RWPE2 (cell line): Measurements from ENCODE around the gene YWHAG.
A peak's percentile ranks its signal among the peaks of the same experiment; 100 is the strongest.
"Not testable (repeated sequence)": the region's sequence is repeated elsewhere in the genome, so short reads cannot be mapped to it uniquely, and the experiment has no call there.

Experiments
- ATAC-seq: fragments of 200-7000 bp; cut with Tn5 transposase; 3 replicates; pipeline ENCODE4 v1.9.1; 2021; ENCODE audit warnings: low read depth
- DNase-seq: peaks from one replicate; pipeline ENCODE4 v3.0.0-alpha.2; 2020; ENCODE audit warnings: low spot score
- H3K27ac ChIP-seq: fragments of 450-650 bp; 2 replicates; pipeline ENCODE4 v1.5.1; 2017; ENCODE audit warnings: mild to moderate bottlenecking; ENCODE audit not compliant: poor library complexity, severe bottlenecking
- H3K27me3 ChIP-seq: fragments of 250-450 bp; sonication (Bioruptor Pico); 2 replicates; pipeline ENCODE4 v1.5.1; 2021; ENCODE audit warnings: mild to moderate bottlenecking, moderate library complexity; ENCODE audit not compliant: insufficient read depth, poor library complexity, severe bottlenecking
- H3K36me3 ChIP-seq: fragments of 250-450 bp; sonication (Bioruptor Pico); 2 replicates; pipeline ENCODE4 v1.5.1; 2020; ENCODE audit warnings: low read depth, mild to moderate bottlenecking, moderate library complexity
- H3K4me1 ChIP-seq: fragments of 250-450 bp; sonication (Bioruptor Pico); 2 replicates; pipeline ENCODE4 v1.5.1; 2021; ENCODE audit warnings: mild to moderate bottlenecking, moderate library complexity; ENCODE audit not compliant: insufficient read depth, poor library complexity, severe bottlenecking
- H3K4me3 ChIP-seq: fragments of 250-450 bp; sonication (Bioruptor Pico); 2 replicates; pipeline ENCODE4 v1.5.1; 2021; ENCODE audit warnings: mild to moderate bottlenecking, moderate library complexity; ENCODE audit not compliant: severe bottlenecking
- H3K9me3 ChIP-seq: fragments of 250-450 bp; sonication (Bioruptor Pico); 2 replicates; pipeline ENCODE4 v1.5.1; 2021; ENCODE audit warnings: mild to moderate bottlenecking, moderate library complexity; ENCODE audit not compliant: severe bottlenecking
- CTCF ChIP-seq: fragments of 450-650 bp; IDR thresholded peaks from one replicate; pipeline ENCODE4 v1.5.1; 2017; ENCODE audit warnings: mild to moderate bottlenecking, moderate library complexity; ENCODE audit not compliant: poor library complexity, severe bottlenecking

Gene YWHAG

GRCh38 chr7:76394957-76395356, 36.2 kb upstream of the YWHAG start:
- Histone ChIP-seq H3K36me3 (no peaks in the 10 kb centered on the region), H3K27me3 (no peaks in the 10 kb centered on the region), H3K27ac (no peak overlapping the region), H3K4me1 (peaks cover 3% of the 10 kb centered on the region), H3K9me3 (no peaks in the 10 kb centered on the region), H3K4me3 (no peak overlapping the region)
- DNase-seq (no peak), ATAC-seq (no peak)
- no peak for TF ChIP-seq CTCF

GRCh38 chr7:76393116-76394031, 34.6 kb upstream of the YWHAG start:
- peak; percentile 89 for DNase-seq
- TF ChIP-seq CTCF, result no peak
- Histone ChIP-seq H3K4me3 (peak overlapping the region; percentile 46), H3K27me3 (no peaks in the 10 kb centered on the region), H3K9me3 (no peaks in the 10 kb centered on the region), H3K36me3 (no peaks in the 10 kb centered on the region), H3K27ac (peak overlapping the region; percentile 54), H3K4me1 (peaks cover 3% of the 10 kb centered on the region)
- ATAC-seq, result peak; percentile 79

GRCh38 chr7:76392531-76393115, 33.8 kb upstream of the YWHAG start:
- Histone ChIP-seq H3K36me3 (no peaks in the 10 kb centered on the region), H3K27me3 (no peaks in the 10 kb centered on the region), H3K9me3 (no peaks in the 10 kb centered on the region), H3K27ac (peak overlapping the region; percentile 54), H3K4me3 (peak overlapping the region; percentile 46), H3K4me1 (no peaks in the 10 kb centered on the region)
- ATAC-seq (no peak), DNase-seq (no peak)
- TF ChIP-seq CTCF, result no peak

- ATAC-seq (no peak), DNase-seq (no peak)
- H3K36me3 ChIP-seq, result no peaks in the 10 kb centered on the region
- H3K9me3 ChIP-seq, result no peaks in the 10 kb centered on the region
- no peak for TF ChIP-seq CTCF
- no peak overlapping the region for H3K27ac ChIP-seq
- no peak overlapping the region for H3K4me3 ChIP-seq
- no peaks in the 10 kb centered on the region for H3K4me1 ChIP-seq
- no peaks in the 10 kb centered on the region for H3K27me3 ChIP-seq
Observed at GRCh38 chr7:76390092-76390491, 31.3 kb upstream of the YWHAG start.

GRCh38 chr7:76387789-76388188, 29.0 kb upstream of the YWHAG start:
- not testable (repeated sequence) for H3K4me1 ChIP-seq, DNase-seq, H3K27ac ChIP-seq, ATAC-seq, H3K4me3 ChIP-seq, H3K9me3 ChIP-seq, H3K36me3 ChIP-seq, H3K27me3 ChIP-seq
